ENCODE measurements around the gene AXIN1.

The AXIN1 gene

GRCh38 chr16:285146-286055, 67.1 kb downstream of the AXIN1 start:
- DNase-seq (ENCODE audit: low read depth): no peak
- TF ChIP-seq, protein P1, sequence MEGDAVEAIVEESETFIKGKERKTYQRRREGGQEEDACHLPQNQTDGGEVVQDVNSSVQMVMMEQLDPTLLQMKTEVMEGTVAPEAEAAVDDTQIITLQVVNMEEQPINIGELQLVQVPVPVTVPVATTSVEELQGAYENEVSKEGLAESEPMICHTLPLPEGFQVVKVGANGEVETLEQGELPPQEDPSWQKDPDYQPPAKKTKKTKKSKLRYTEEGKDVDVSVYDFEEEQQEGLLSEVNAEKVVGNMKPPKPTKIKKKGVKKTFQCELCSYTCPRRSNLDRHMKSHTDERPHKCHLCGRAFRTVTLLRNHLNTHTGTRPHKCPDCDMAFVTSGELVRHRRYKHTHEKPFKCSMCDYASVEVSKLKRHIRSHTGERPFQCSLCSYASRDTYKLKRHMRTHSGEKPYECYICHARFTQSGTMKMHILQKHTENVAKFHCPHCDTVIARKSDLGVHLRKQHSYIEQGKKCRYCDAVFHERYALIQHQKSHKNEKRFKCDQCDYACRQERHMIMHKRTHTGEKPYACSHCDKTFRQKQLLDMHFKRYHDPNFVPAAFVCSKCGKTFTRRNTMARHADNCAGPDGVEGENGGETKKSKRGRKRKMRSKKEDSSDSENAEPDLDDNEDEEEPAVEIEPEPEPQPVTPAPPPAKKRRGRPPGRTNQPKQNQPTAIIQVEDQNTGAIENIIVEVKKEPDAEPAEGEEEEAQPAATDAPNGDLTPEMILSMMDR (conservative IDR thresholded peaks at IDR 0.05; ENCODE audit: low read depth, low read length): no peak
- no peak overlapping the region for H3K4me3 ChIP-seq (ENCODE audit: low read depth, low read length)

DNA sequence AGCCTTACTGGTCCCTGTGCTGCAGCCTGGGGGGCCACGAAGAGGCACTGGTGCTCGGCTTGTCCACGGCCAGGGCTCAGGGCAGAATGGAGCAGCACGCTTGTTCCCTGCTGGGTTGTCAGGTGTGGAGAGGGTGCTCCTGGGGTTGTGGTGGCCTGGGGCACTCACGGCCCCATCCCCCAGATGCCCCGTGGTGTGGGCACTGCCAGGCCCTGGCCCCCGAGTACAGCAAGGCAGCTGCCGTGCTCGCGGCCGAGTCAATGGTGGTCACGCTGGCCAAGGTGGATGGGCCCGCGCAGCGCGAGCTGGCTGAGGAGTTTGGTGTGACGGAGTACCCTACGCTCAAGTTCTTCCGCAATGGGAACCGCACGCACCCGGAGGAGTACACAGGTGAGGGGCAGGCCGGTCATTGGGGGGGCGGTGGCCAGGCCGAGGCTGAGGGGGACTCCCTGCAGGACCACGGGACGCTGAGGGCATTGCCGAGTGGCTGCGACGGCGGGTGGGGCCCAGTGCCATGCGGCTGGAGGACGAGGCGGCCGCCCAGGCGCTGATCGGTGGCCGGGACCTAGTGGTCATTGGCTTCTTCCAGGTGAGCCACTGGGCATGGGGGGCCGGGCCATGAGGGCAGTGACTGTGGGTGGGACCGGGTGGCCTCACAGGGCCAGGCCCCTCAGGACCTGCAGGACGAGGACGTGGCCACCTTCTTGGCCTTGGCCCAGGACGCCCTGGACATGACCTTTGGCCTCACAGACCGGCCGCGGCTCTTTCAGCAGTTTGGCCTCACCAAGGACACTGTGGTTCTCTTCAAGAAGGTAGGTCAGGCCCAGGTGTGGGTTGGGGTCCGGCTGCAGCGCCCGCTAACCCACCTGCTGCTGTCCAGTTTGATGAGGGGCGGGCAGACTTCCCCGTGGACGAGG, 68.1 kb downstream of the AXIN1 start:
- H3K4me3 ChIP-seq (ENCODE audit: low read depth, low read length): no peak overlapping the region
- TF ChIP-seq, protein P1 (conservative IDR thresholded peaks at IDR 0.05; ENCODE audit: low read depth, low read length): no peak
- DNase-seq (ENCODE audit: low read depth): no peak

DNA sequence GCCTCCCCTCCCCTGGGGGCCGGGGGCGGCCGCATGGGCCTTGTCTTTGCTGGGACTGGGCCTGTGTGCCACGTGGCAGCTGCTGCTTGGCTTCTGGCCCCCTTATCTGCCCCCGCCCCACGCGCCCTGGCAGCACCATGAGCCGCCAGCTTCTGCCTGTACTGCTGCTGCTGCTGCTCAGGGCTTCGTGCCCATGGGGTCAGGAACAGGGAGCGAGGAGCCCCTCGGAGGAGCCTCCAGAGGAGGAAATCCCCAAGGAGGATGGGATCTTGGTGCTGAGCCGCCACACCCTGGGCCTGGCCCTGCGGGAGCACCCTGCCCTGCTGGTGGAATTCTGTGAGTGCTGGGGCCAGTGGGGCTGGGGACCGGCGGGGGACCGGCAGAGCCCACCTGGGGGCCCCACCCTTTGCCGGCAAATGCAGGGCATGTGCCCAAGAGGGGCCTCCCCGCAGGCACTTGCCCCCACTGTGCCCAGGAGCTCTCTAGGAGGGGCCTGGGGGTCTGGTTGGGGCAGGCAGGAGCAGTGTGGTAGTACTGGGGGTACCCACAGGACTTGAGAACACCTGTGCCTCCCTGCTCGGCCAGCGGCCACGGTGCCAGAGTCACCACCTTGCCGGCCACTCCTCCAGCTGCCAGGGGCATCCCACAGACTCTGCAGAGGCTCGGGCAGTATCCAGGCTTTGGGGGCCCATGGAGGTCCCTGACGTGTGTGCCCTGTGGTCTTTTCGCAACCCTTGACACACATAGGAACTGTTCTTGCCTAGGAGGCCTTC, 69.3 kb downstream of the AXIN1 start, which contains the start of gene PDIA2:
PDIA2 (plus strand) TSS at position 132 of the 773 bp plus-strand sequence; CDS start at position 138, 6 bp downstream.
- TF ChIP-seq, protein P1 (conservative IDR thresholded peaks at IDR 0.05; ENCODE audit: low read depth, low read length): no peak
- H3K4me3 ChIP-seq (ENCODE audit: low read depth, low read length): no peak within 1 kb of the TSS
- no peak for DNase-seq (ENCODE audit: low read depth)

GRCh38 chr16:282491-282890, 70.0 kb downstream of the AXIN1 start:
- TF ChIP-seq, protein P1 (conservative IDR thresholded peaks at IDR 0.05; ENCODE audit: low read depth, low read length): no peak
- DNase-seq (ENCODE audit: low read depth): no peak
- no peak overlapping the region for H3K4me3 ChIP-seq (ENCODE audit: low read depth, low read length)

DNA sequence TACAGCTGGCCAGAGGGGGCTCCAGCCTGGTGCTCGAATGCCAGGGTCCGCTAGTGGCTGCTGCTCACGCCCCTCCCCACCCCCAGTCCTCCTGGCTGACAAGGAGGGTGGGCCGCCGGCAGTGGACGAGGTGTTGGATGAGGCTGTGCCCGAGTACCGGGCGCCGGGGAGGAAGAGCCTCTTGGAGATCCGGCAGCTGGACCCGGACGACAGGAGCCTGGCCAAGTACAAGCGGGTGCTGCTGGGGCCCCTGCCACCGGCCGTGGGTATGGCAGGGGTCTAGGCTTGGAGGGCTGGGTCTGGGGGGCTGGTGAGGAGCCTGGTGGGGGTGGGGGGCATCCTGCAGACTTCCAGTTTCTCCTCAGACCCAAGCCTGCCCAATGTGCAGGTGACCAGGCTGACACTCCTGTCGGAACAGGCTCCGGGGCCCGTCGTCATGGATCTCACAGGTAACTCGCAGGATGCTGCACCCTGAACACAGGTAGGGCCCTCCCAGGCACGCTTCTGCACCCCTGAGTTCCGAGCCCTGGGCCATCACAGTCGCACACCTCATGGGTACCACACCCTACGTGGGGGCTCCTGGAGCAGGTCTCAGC, 70.8 kb downstream of the AXIN1 start:
- TF ChIP-seq, protein P1 (conservative IDR thresholded peaks at IDR 0.05; ENCODE audit: low read depth, low read length): no peak
- no peak for DNase-seq (ENCODE audit: low read depth)
- H3K4me3 ChIP-seq (ENCODE audit: low read depth, low read length): no peak overlapping the region

All from choroid plexus epithelial cell (primary cell).